Neutrophil (primary cell): ENCODE results near the gene DEDD.
A peak's percentile ranks its signal among the peaks of the same experiment; 100 is the strongest.

Source experiments
- H3K27ac ChIP-seq: fragments of 200-600 bp; sonication (generic); 2 replicates; pipeline ENCODE4 v1.5.1; 2016; ENCODE audit warnings: mild to moderate bottlenecking, moderate library complexity
- H3K27me3 ChIP-seq: fragments of 200-600 bp; sonication (generic); 2 replicates; pipeline ENCODE4 v1.6.0; 2016; ENCODE audit warnings: mild to moderate bottlenecking
- H3K36me3 ChIP-seq: fragments of 200-600 bp; sonication (generic); 2 replicates; pipeline ENCODE4 v1.5.1; 2017
- H3K4me1 ChIP-seq, 2 experiments: fragments of 200-600 bp in 1 of 2; sonication (generic) in 1 of 2; 1 replicate in 1 of 2; 2 replicates in 1 of 2; pipeline versions ENCODE4 v1.5.1 to v1.6.1; 2013 to 2016; ENCODE audit warnings: low read depth in 1 of 2, low read length in 1 of 2, mild to moderate bottlenecking in 1 of 2, moderate library complexity in 1 of 2; ENCODE audit not compliant: control insufficient read depth in 1 of 2, insufficient read depth in 1 of 2
- H3K4me3 ChIP-seq, 2 experiments: fragments of 200-600 bp in 1 of 2; sonication (generic) in 1 of 2; 1 replicate in 1 of 2; 2 replicates in 1 of 2; pipeline ENCODE4 v1.5.1; 2013 to 2016; ENCODE audit warnings: low read depth in 1 of 2, low read length in 1 of 2, mild to moderate bottlenecking in 1 of 2, moderate library complexity in 1 of 2
- H3K9me3 ChIP-seq: fragments of 200-600 bp; sonication (generic); 2 replicates; pipeline ENCODE4 v1.5.1; 2016
- CTCF ChIP-seq: fragments of 200-600 bp; sonication (generic); IDR thresholded peaks from 2 replicates; pipeline ENCODE4 v1.5.1; 2016; ENCODE audit warnings: antibody characterized with exemption

DEDD gene

GRCh38 chr1:161158316-161159010 lies 26.0 kb upstream of the DEDD start:
- peak overlapping the region; percentile 65 for H3K27ac ChIP-seq
- peaks cover 8% of the 10 kb centered on the region for H3K36me3 ChIP-seq
- no peaks in the 10 kb centered on the region for H3K27me3 ChIP-seq
- no peaks in the 10 kb centered on the region for H3K9me3 ChIP-seq
- TF ChIP-seq CTCF: no peak
- peak overlapping the region; percentile 79 to 83 for H3K4me3 ChIP-seq
- peaks cover 22 to 24% of the 10 kb centered on the region in 2 experiments for H3K4me1 ChIP-seq

GRCh38 chr1:161157867-161158266 lies 25.4 kb upstream of the DEDD start:
- H3K4me3 ChIP-seq: no peak overlapping the region
- no peak for TF ChIP-seq CTCF
- no peaks in the 10 kb centered on the region for H3K9me3 ChIP-seq
- H3K36me3 ChIP-seq: peaks cover 4% of the 10 kb centered on the region
- peaks cover 27 to 28% of the 10 kb centered on the region in 2 experiments for H3K4me1 ChIP-seq
- no peak overlapping the region for H3K27ac ChIP-seq
- H3K27me3 ChIP-seq: no peaks in the 10 kb centered on the region

GRCh38 chr1:161153682-161154337 lies 21.3 kb upstream of the DEDD start, which contains the start of gene UFC1:
UFC1 (plus strand) TSS chr1:161153978; CDS start chr1:161153998, 20 bp downstream.
- no peaks in the 10 kb centered on the region for H3K36me3 ChIP-seq
- no peaks in the 10 kb centered on the region for H3K9me3 ChIP-seq
- H3K27me3 ChIP-seq: no peaks in the 10 kb centered on the region
- H3K27ac ChIP-seq: peak within 1 kb of the TSS; percentile 87
- peaks cover 16 to 17% of the 10 kb centered on the region in 2 experiments for H3K4me1 ChIP-seq
- peak within 1 kb of the TSS; percentile 67 to 92 for H3K4me3 ChIP-seq
- no peak for TF ChIP-seq CTCF

- peak overlapping the region; percentile 87 for H3K27ac ChIP-seq
- peaks cover 13 to 14% of the 10 kb centered on the region in 2 experiments for H3K4me1 ChIP-seq
- H3K27me3 ChIP-seq: no peaks in the 10 kb centered on the region
- H3K4me3 ChIP-seq: peak overlapping the region; percentile 67 to 92
- TF ChIP-seq CTCF: no peak
- no peaks in the 10 kb centered on the region for H3K36me3 ChIP-seq
- no peaks in the 10 kb centered on the region for H3K9me3 ChIP-seq
These were observed 20.7 kb upstream of the DEDD start for GRCh38 chr1:161153176-161153575.

GRCh38 chr1:161145832-161146231 lies 13.4 kb upstream of the DEDD start:
- Histone ChIP-seq H3K27me3 (no peaks in the 10 kb centered on the region), H3K4me3 (no peak overlapping the region), H3K27ac (no peak overlapping the region), H3K9me3 (no peaks in the 10 kb centered on the region), H3K36me3 (no peaks in the 10 kb centered on the region), H3K4me1 (no peaks in the 10 kb centered on the region)
- TF ChIP-seq CTCF: no peak
